ENCODE measurements around the gene NPB.

Gene NPB

DNA sequence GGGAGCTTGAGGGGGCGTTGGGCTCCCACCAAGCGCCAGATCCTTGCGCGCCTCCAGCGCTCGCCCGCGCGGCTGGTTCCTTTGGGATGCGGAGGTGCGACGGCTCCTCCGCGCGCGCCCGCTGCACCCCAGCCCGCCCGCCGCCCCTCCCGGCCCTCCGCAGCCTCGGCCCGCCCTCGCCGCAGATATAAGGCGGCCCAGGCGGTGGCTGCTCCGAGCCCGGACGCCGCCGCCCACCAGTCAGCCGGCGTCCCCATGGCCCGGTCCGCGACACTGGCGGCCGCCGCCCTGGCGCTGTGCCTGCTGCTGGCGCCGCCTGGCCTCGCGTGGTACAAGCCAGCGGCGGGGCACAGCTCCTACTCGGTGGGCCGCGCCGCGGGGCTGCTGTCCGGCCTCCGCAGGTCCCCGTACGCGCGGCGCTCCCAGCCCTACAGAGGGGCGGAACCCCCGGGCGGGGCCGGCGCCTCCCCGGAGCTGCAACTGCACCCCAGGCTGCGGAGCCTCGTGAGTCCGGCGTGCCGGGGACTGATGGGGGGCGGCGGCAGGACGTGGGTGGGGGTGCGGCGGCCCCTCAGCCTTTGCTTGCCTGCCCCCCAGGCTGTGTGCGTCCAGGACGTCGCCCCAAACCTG, at the start of gene NPB:
Gene NPB, plus strand, starts transcription at position 216 of the 630 bp plus-strand sequence. Its CDS starts 40 bp downstream, at position 256.
- DNase-seq, result no peak

DNA sequence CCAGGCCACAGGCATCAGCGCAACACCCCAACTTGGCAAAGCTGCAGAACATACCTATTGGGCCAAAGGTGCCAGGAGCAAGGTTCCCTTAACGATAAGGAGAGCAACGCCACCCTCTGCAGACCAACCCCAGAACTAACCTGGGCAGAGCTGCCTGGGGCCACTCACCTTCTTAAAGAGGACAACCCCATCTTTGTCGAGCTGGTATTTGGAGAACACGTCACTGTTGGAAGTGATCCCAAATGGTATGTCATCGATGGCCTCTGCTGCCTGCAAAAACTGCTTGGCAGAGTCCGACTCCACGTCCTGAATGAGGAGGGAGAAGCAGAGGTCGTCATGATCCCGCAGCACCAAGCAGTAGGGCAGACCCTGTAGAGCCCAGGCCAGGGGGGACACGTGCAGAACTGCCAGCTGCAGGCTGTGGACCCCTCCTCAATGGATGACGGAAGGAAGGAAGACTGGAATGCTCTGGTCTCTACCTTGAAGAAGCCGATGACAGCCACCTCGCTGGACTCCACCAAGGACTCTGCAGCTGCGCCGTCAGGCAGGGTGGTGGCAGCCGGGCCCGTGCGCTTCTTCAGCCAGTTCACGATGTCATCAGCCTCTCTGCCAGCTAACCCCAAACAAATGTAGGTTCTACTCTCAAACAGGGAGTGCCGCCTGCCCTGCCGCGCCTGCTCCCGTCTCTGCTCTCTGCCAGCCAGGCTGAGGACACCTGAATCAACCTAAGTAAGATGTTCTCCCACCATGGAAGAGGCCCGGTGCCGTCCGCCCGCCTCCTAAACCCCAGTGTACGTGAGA, 46.9 kb upstream of the NPB start:
- DNase-seq, result no peak

DNA sequence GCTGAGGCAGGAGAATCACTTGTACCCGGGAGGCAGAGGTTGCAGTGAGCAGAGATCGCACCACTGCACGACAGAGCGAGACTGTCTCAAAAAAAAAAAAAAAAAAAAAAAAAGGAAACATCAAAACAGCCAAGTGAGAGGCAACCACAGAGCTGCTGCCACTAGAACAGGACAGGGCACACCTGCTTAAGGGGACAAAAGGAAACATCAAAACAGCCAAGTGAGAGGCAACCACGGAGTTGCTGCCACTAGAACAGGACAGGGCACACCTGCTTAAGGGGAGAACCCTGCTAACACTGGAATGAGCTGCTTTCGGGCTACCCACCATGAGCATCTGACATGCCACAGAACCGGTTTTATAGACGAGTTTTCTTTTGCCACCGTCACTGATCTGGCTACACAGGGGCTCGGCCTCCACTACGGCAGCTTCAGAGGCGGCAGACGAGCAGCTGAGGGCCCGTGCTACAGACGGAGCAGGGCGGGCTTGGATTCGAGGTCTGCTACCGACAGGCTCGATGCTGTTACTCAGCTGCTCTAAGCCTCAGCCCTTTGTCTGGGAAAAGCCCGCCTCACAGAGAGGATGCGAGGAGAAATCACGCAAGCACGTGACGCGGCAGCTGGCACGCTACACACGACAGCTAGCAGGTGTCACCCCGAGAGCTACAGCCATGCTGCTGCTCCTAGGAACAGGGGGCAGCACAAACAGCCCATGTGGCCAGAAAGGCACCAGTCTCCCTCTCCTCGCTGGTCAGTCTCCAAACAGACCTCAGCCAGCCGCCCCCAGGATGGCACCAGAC, 43.7 kb upstream of the NPB start:
- no peak for DNase-seq

DNA sequence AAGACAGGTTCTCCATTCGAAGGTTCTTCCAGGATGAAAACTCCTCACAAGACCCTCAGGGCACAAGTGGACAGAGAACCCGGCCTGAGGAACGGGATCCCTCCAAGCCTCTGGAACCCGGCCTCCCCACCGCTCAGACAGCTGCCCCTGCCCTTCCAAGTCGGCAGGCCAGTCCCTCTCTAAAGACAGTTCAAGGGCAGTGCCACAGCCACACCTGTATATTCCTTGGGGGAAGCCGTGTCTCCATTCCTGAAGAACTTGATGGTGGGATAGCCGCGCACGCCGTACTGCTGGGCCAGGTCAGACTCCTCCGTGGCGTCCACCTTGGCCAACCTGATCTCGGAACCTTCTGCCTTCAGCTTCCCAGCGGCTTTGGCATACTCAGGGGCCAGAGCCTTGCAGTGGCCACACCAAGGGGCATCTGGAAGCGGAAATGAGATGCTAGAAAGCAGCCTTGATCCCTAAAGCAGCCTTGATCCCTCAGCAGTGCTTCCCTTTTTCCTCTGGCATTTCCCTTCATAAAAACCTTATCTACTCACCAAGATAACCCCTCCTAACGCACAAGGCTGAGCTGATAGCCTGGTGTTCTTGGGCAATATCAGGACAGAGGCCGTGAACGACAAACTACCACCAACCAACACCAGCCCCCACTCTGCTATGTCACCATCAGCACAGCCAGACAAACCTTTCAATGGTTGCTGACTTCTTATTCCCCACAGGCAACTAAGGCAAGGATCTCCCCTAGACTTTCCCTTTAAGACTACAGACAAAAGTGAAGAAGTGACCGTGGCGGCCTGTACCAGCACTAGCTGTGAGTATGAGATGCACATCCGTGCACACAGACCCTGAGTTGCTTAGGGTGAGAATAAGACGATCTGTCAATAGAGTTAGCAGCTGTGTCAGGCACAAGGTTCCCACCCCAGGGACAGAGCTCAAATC, 42.8 kb upstream of the NPB start:
- no peak for DNase-seq

DNA sequence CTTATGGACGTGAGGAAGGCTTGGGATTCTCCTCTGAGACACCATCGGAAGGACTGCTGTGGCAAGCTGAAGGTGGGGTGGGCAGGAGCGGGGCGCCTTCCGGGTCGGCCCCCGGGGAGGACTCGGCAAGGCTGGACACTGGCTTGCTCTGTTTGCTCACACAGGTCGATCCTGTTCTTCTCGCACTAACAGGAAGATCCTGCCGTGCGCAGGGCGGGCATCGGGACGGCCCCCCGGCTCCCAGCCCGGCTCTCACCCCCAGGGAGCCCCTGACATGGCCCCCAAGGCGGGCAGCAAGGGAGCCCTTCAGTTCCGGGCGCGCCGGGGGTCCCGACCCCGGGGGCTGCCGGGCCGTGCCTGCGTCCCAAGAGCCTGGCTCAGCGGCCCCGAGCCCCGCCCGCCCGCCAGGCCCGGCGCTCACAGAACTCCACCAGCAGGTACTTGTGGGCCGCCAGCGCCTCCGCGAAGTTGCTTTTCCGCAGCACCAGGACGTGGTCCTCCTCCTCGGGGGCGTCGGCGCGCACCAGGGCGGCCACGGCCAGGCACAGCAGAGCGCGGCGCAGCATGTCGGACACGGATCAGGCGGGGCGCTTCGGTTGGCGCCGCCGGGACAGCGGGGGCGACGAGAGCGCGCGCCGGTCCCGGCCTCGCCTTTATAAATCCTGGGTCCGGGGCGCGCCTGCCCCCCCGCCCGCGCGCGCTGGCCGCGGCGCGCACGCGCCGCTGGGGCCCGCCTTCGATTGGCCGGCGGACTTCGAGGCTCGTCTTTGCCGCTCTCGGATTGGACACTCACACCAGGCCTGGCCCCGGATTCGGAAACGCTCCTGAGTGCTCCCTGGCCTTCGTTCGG, 41.9 kb upstream of the NPB start, which contains the start of gene P4HB:
Gene P4HB, minus strand, starts transcription at position 630 of the 850 bp plus-strand sequence. Its CDS starts 64 bp downstream, at position 566.
- peak in 1 of 2 experiments; percentile 28 for DNase-seq

DNA sequence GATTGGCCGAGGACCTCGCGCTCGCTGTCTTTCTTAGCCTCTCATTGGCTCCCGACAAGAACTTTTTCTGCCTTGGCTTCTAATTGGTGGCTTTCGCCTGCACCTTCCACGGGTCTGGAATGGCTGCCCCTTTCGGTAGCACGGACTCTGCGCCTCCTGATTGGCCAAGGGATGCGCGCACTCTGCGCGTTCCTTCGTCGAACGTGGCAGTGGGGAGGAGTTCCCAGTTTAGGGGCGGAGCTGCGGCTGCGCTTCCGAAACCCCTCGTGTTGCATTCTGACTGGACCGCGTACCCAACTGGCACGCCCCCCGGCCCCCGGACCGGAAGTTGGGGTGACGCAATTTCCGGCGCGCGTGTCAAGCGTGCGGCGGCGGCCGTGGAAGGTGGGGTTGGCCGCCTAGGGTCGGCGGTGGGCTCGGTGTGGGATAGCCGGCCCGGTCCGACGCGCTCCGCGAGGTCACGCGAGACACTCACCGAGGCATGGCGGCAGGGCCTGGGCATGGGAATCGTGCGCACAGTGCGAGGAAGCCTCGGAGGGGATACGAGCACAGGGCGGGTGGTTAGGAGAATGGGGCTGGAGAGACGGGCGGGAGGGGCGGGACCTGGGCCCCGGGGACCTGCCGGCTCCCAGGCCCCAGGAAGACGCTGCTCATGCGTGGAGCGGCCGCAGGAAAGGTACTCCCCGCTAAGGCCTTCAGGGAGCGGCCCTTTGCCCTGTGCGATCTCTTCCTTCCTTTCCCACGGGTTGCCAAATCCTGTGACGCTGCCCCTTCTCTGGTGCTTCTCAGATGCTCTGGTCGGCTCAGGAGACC, 41.1 kb upstream of the NPB start:
- DNase-seq, result peak; percentile 99

DNA sequence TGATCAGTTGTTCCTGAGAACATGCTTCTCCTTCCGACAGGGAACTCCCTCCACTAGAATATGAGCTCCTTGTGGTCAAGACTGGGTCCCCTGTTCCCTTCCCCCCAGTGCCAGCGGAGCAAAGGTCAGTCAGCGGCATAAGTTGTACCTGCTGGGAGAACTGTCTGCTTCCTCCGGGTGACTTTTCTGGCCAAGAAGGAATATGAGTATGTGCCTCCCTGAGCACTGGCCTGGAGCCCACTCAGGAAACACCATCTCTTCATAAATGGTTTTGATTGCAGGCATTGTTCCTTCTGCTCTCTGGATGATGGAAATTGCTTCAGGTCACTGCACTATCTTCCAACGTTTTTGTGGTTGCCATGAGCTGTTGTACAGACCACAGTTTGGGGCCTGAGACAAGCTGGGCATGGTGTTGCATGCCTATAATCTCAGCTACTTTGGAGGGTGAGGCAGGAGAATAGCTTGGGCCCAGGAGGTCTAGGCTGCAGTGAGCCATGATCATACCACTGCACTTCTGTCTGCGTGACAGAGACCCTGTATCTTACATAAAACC, 38.8 kb upstream of the NPB start:
- no peak for DNase-seq

DNA sequence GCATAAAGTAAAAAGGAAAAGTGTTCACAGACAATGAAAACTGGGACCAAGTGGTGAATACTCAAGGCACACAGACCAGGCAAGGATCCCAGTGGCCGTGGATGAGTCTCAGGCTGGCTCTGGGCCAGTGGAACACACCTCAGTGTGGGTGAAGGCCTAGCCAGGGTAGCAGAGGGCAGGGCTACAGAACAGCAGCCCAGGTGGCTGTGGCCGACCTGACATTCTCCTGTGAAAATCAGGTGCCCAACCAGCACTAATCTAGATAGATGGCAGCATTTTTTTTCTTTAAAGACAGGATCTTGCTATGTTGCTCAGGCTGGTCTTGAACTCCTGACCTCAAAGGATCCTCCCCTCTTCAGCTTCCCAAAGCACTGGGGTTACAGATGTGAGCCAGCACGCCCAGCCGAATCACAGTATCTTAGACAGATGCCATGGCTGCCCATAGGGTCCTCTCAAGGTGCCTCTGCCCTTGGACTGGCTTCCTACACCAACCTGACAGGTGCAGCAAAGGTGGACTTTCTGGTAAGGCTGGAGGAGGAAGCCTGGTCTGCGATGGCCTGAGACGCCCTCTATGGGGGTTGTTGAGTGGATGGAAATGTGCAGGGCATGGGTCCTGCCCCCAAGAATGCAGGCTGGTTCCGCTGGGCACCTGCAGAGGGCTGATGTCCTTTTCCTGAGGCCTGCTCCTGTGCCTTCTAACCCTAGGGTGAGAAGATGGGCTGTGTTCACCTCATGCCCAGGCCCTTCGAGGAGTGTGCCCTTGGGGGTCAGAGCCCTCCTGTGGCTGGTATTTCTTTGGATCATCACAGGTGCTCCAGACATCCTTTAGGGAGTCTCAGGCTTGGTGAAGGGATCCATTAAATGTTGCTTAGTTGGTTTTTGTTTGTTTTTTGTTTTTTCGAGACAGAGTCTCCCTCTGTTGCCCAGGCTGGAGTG, 37.9 kb upstream of the NPB start:
- DNase-seq, result no peak

DNA sequence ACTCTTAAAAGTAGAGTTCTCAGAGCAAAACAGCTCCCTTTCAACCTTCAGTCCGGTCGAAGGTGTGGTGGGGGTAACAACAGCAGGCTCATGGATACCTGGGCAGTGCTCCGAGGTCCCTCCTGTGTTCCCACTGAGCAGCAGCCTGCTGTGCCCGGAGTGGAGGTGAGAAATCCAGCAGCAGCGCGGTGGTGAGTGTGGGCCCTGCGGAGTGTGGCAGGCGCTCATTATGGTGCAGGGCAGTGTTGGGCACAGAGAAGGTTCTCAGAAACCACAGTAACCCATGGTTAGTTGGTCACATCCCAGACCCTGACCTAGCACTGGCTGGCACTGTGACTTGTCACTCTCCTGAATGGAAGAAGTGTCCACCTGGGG, 36.7 kb upstream of the NPB start:
- DNase-seq, result no peak

DNA sequence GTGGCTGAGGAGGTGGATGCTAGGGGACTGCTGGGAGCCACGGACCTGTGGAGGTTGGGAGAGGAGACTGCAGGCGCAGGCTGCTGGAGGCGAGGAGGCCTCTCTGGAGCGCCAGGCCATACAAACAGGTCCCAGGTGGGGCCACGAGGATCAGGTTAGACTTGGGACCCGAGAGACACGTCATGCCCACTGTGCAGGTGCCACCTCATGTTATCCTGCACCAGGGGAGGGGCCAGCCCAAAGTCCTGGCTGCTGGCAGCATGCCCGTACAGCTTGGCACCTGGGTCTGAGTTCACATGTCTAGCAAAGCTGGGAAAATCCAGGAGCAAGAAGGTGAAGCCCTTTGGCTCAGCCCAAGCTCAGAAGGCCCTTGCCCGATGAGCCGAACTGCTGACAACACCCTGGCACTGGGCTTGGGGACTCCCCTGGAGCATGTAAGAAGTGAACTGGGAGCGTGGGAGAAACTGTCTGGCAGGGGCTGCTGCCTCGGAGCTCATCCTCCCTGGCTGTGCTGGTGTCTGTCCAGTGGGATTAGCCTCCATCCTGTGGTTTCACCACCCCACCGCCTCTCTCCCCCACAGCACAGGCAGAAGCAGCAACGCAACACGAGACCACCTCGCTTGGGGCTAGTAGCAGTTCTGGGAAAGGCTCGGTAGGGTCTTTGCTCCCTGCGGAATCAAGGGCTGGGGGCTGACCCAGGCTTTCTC, 36.2 kb upstream of the NPB start:
- DNase-seq, result peak in 1 of 2 experiments; percentile 25

DNA sequence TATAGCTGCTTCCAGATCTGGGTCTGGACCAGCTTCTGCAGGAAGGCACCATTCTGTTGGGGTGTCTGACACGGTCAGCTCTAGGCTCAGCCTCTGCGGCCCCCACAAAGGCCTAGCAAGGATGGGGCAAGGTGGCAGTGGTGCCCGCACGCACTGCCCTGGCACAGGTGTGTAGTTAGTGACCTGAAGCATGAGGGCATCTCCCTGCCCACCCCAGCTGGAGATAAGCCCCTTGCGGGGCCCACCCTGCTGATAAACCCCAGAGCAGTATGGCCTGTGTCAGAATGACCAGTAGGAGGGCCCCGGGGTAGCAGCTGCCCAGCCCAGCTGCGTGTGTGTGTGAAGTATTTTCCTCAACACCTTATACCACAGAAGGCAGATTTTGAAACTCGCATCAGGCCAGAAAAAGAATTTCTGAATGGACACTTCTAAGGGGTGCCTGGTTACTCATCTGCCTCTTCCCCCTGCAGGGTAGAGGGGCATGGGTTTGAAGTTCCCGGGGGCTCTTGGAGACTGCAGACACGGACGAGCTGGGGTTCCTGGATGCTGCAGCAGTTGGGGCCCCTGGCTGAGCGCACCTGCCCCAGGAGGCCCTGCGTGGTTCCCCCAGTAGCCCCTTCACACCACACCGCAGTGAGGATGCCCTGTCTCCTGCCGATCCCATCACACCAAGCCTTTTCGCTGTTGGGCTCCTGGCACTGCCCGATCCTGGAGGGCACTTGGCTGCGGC, 35.4 kb upstream of the NPB start:
- peak; percentile 23 to 30 for DNase-seq

DNA sequence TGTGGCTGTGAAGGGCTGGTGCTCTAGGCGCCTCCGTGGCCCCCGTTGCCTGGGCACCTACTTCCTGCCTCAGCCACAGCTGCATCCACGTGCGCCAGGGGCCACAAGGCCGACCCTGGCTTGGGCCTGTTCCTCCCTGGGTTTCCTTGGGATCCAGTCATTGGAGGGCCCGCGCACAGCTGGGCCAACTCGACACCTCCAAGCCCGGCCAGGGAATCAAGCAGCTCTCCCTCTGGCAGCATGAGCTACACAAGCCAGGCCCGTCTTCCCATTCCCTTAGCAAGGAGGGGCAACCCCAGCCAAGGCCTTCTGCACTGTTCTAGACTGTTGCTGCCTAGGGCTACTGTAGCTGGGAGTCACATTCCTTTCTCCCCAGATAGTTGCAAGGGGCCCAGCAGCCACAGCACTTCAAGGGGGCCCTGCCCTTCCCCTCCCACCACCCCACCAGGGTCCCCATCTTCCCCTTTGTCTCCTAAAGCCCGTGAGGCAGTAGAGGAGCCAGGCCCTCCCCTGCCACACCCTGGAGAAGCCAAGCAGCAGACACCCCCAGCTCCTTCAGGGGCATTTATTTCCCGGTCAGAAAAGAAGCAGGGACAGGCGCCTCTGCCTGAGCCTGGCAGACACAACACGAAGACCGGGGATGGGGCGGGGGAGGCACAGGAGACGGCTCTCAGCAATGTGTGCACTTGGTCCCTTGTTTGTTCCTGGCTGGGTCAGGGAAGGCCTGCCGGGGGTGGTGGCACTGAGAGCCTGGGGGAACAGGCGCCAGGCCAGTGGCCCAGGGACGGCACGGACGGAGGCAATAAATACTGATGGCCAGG, 34.7 kb upstream of the NPB start:
- peak; percentile 45 to 54 for DNase-seq

DNA sequence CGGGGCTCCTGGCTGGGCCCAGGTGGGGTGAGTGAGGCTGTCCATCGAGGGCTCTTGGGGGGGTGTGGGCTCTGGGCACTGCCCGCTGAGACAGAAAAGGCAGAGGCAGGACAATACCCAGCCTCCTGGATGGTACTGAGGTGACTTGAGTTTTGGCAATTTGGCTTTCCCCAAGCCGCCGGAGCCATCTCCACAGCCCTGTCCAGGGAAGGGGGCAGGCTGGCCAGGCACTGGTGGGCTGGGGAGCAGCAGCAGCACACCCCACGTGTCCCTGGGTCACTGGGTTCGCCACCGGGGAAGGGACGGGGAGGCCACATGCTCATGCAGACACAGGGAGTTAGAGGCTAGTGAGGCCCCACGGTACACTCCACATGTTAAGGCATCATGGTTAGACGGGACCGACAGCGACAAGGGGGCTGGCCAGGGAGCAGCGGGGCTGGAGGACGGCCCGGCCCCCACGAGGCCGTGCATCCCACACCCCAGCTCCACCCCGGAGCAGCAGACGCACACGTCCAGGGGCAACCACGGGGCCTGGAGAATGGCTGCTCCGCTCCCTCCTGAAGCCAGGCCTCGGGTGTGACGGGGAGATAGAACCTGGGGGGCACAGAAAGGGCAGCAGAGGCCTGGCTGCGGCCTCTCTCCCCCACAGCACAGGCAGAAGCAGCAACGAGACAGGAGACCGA, 33.9 kb upstream of the NPB start:
- DNase-seq, result peak; percentile 31 to 48

DNA sequence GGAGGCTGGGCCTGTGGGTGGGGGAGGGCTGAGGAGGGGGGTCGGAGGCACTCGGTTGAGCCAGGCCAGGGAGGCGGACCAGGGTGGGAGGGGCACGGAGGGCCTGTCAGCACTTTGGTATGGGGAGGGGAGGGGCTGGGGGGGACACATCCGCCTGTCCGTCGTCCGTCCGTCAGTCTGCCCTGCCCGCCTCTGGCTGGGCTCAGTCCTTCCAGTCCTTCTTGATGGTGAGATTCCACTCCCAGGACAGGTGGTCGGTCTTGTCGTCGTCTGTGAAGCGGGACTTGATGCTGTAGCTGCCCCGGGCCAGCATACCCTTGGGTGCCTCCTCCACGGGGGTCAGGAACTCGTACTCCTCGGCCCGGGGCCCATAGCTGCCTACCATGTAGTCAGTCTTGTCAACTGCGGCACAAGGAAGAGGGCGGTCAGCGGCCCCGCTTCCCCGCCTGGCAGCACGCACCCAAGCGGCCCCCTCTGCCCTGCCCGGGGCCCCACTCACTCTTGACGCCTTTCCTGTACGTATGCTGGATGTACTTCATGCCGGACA, 33.3 kb upstream of the NPB start:
- peak; percentile 25 to 26 for DNase-seq

Data from activated CD4-positive, alpha-beta T cell treated with anti-CD3 and anti-CD28 coated beads, Interleukin-2, amount 50 U/mL, for 48 hours (primary cell).